Lower lobe of right lung (tissue), 2 donors: ENCODE measurements around the gene NRXN3. TPM values are rescaled to one million over a fixed set of nuclear protein-coding genes. Genes with fewer than 3 reads are reported as not detected.

Experiments used
- ATAC-seq, 2 donors: fragments of 200-7000 bp; cut with Tn5 transposase; one replicate each; pipeline ENCODE4 v1.9.1; 2020 to 2022; ENCODE audit warnings: mild to moderate bottlenecking in 2 of 2, moderate library complexity in 2 of 2
- DNase-seq: peaks from one replicate; pipeline ENCODE4 v3.0.0-alpha.2; 2020
- H3K27ac ChIP-seq: fragments of 200-600 bp; one replicate; pipeline ENCODE4 v1.8.0; 2022
- H3K27me3 ChIP-seq: fragments of 200-600 bp; one replicate; pipeline ENCODE4 v1.8.0; 2022; ENCODE audit warnings: low read depth
- H3K36me3 ChIP-seq: fragments of 200-600 bp; one replicate; pipeline ENCODE4 v1.8.0; 2022; ENCODE audit warnings: mild to moderate bottlenecking
- H3K4me1 ChIP-seq: fragments of 200-600 bp; one replicate; pipeline ENCODE4 v1.8.0; 2022
- H3K4me3 ChIP-seq: fragments of 200-600 bp; one replicate; pipeline ENCODE4 v1.8.0; 2022; ENCODE audit warnings: mild to moderate bottlenecking
- H3K9me3 ChIP-seq: fragments of 200-600 bp; one replicate; pipeline ENCODE4 v1.8.0; 2022
- intact Hi-C: fragments of 100-400 bp; cut with DNase I; formaldehyde crosslinking; loops from one replicate; pipeline ENCODE4 v1.11.0; 2022
- total RNA-seq: library from RNA; stranded (reverse); fragmentation: NEBNext Ultra II Directional; extraction: Animal tissue kit (Norgen Biotek cat#: 25700); gene quantifications from one replicate; pipeline ENCODE4 v1.2.1, GENCODE V29; 2021
- TF ChIP-seq, protein P1 (sequence below): fragments of 200-600 bp; IDR thresholded peaks from one replicate; pipeline ENCODE4 v1.8.0; 2022; ENCODE audit warnings: antibody characterized with exemption, mild to moderate bottlenecking
- donor health status: DM: no; HTN: yes; CAD: no; lungs with severe emphysema.

Gene NRXN3
- total RNA-seq, 1 donor from 2014 or later, result 9.0 TPM

DNA sequence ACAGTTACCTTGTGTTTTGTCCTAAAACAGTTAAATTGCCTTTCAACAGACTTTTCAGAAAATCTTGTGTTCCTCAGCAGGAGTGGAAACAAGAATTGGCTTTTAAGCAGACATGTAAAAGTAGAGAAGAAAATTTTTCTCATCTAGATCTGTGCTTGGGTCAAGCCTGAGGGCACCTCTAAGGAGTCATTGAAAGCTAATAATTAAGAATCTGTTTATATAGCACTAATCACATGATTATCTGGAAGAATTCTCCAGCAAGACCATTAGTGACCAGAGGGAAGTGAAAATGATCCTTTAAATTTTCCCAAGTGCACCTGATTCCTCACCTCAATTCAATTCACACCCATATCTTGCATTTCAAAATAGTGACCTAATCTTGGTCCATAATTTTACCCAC is 1746.1 kb downstream of the NRXN3 start:
- Histone ChIP-seq H3K27ac (no peak overlapping the region), H3K4me1 (no peaks in the 10 kb centered on the region), H3K9me3 (no peaks in the 10 kb centered on the region), H3K4me3 (no peak overlapping the region), H3K36me3 (no peaks in the 10 kb centered on the region), H3K27me3 (no peaks in the 10 kb centered on the region)
- DNase-seq, result no peak
- intact Hi-C loops, result no loop called here
- ATAC-seq, result peak; percentile 34 to 54
- TF ChIP-seq, protein P1, sequence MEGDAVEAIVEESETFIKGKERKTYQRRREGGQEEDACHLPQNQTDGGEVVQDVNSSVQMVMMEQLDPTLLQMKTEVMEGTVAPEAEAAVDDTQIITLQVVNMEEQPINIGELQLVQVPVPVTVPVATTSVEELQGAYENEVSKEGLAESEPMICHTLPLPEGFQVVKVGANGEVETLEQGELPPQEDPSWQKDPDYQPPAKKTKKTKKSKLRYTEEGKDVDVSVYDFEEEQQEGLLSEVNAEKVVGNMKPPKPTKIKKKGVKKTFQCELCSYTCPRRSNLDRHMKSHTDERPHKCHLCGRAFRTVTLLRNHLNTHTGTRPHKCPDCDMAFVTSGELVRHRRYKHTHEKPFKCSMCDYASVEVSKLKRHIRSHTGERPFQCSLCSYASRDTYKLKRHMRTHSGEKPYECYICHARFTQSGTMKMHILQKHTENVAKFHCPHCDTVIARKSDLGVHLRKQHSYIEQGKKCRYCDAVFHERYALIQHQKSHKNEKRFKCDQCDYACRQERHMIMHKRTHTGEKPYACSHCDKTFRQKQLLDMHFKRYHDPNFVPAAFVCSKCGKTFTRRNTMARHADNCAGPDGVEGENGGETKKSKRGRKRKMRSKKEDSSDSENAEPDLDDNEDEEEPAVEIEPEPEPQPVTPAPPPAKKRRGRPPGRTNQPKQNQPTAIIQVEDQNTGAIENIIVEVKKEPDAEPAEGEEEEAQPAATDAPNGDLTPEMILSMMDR, result no peak

GRCh38 chr14:79916892-79917291 is 1746.7 kb downstream of the NRXN3 start:
- DNase-seq (no peak), ATAC-seq (no peak)
- TF ChIP-seq, protein P1, result no peak
- Histone ChIP-seq H3K36me3 (no peaks in the 10 kb centered on the region), H3K27ac (no peak overlapping the region), H3K4me3 (no peak overlapping the region), H3K27me3 (no peaks in the 10 kb centered on the region), H3K4me1 (no peaks in the 10 kb centered on the region), H3K9me3 (no peaks in the 10 kb centered on the region)
- intact Hi-C loops, result no loop called here
